ENCODE data around the gene AHNAK2. TPM values are rescaled to one million over a fixed set of nuclear protein-coding genes. Genes with fewer than 3 reads are reported as not detected.
"Not testable (repeated sequence)": the region's sequence is repeated elsewhere in the genome, so short reads cannot be mapped to it uniquely, and the experiment has no call there.

The AHNAK2 gene
- total RNA-seq, 1 donor from 2014 or later = 184 TPM

GRCh38 chr14:104895207-104895785, 82.9 kb downstream of the AHNAK2 start:
- ATAC-seq = no peak

GRCh38 chr14:104894331-104895206, 83.6 kb downstream of the AHNAK2 start:
- ATAC-seq = no peak

GRCh38 chr14:104893435-104894207, 84.6 kb downstream of the AHNAK2 start:
- no peak for ATAC-seq

GRCh38 chr14:104892531-104893434, 85.4 kb downstream of the AHNAK2 start:
- no peak for ATAC-seq

- no peak for ATAC-seq
Measured at GRCh38 chr14:104891664-104892530, 86.3 kb downstream of the AHNAK2 start.

GRCh38 chr14:104891121-104891551, 87.0 kb downstream of the AHNAK2 start:
- ATAC-seq = no peak

- not testable (repeated sequence) for ATAC-seq
Measured at GRCh38 chr14:104890292-104890691, 87.9 kb downstream of the AHNAK2 start.

- no peak for ATAC-seq
Measured at GRCh38 chr14:104889375-104889757, 88.8 kb downstream of the AHNAK2 start.

GRCh38 chr14:104888489-104889374, 89.4 kb downstream of the AHNAK2 start:
- no peak for ATAC-seq

GRCh38 chr14:104887623-104888488, 90.3 kb downstream of the AHNAK2 start:
- no peak for ATAC-seq

Other genes starting within 250 kb of the AHNAK2 start
- 51.6 TPM for gene SIVA1, start 225.2 kb downstream of the AHNAK2 start, total RNA-seq
- 57.3 TPM for gene AKT1, start 182.6 kb downstream of the AHNAK2 start, total RNA-seq
- gene ZBTB42, start 177.3 kb downstream of the AHNAK2 start, total RNA-seq = 6.4 TPM
- 28.1 TPM for gene CEP170B, start 113.1 kb downstream of the AHNAK2 start, total RNA-seq
- gene PLD4, start 53.5 kb downstream of the AHNAK2 start, total RNA-seq = 0.80 TPM
- gene CLBA1, start 7.4 kb upstream of the AHNAK2 start, total RNA-seq = 8.2 TPM
- 21.8 TPM for gene CDCA4, start 42.7 kb upstream of the AHNAK2 start, total RNA-seq
- 0.36 TPM for gene GPR132, start 87.1 kb upstream of the AHNAK2 start, total RNA-seq
- gene JAG2, start 190.4 kb upstream of the AHNAK2 start, total RNA-seq = 18.9 TPM
- gene NUDT14, start 202.9 kb upstream of the AHNAK2 start, total RNA-seq = 14.7 TPM